Pancreas (tissue), 10 donors: ENCODE measurements around the gene LRP5. TPM values are rescaled to one million over a fixed set of nuclear protein-coding genes. Genes with fewer than 3 reads are reported as not detected.
A peak's percentile ranks its signal among the peaks of the same experiment; 100 is the strongest.
"Not testable (repeated sequence)": the region's sequence is repeated elsewhere in the genome, so short reads cannot be mapped to it uniquely, and the experiment has no call there.

Source experiments
- ATAC-seq, 4 donors: fragments of 200-7000 bp; cut with Tn5 transposase; one replicate each; pipeline versions ENCODE4 v1.8.0 to v1.9.1; 2020; ENCODE audit warnings: mild to moderate bottlenecking in 4 of 4, moderate library complexity in 4 of 4
- DNase-seq, 6 donors: peaks; one replicate each; pipeline ENCODE4 v3.0.0-alpha.2; 2020
- FAIRE-seq: peaks from 2 replicates; lab custom pipeline; 2012; peaks lifted over from hg19 to GRCh38; lab: Jason Lieb, UNC
- H3K27ac ChIP-seq, 4 donors: fragments of 200-600 bp; sonication (generic); 1 replicate in 3 of 4; 2 replicates in 1 of 4; pipeline versions ENCODE4 v1.5.0 to v1.8.0; 2020
- H3K27me3 ChIP-seq, 4 donors: fragments of 200-600 bp; one replicate each; pipeline ENCODE4 v1.8.0; 2021
- H3K36me3 ChIP-seq, 3 donors: fragments of 200-600 bp; sonication (generic) in 1 of 3; one replicate each; pipeline versions ENCODE4 v1.5.0 to v1.8.0; 2020 to 2021
- H3K4me1 ChIP-seq, 3 donors: fragments of 200-600 bp; one replicate each; pipeline ENCODE4 v1.8.0; 2021
- H3K4me3 ChIP-seq, 4 donors: fragments of 200-600 bp; sonication (generic) in 2 of 4; one replicate each; pipeline versions ENCODE4 v1.5.0 to v1.8.0; 2020 to 2021
- H3K9me3 ChIP-seq, 4 donors: fragments of 200-600 bp; one replicate each; pipeline ENCODE4 v1.8.0; 2021
- CTCF ChIP-seq, 4 donors: fragments of 200-600 bp; sonication (generic) in 3 of 4; IDR thresholded peaks; one replicate each; pipeline versions ENCODE4 v1.5.0 to v1.8.0; 2021; ENCODE audit warnings: antibody characterized with exemption in 4 of 4
- WGBS, 2 donors: extraction: QIAGEN DNeasy Blood & Tissue Kit; methylation state at CpG; one replicate each; pipeline ENCODE4 v1.1.7; 2013; 5-methylcytosine and 5-hydroxymethylcytosine counted together
- intact Hi-C, 3 donors: fragments of 100-400 bp; cut with DNase I; formaldehyde crosslinking; loops; one replicate each; pipeline versions ENCODE4 v1.11.1 to v1.14.2; 2022
- polyA plus RNA-seq, 2 donors: library from polyadenylated mRNA; stranded (reverse); fragments of 200-250 nt; gene quantifications; one replicate each; pipeline ENCODE4 v1.2.3, GENCODE V29; 2013
- total RNA-seq, 6 donors: library from RNA; stranded (reverse); fragmentation: NEBNext Ultra II Directional in 4 of 6; extraction: Animal tissue kit (Norgen Biotek cat#: 25700) in 4 of 6; gene quantifications; one replicate each; pipeline versions ENCODE4 v1.2.1 to v1.2.4, GENCODE V29; 2021 to 2023
- donor health status: healthy with polysubstance abuse.
- donor health status: DM: no; HTN: no; CAD: no; lungs with moderate emphysema.
- donor health status: DM: no; HTN: no; CAD: no.
- donor health status: control.
- donor health status: control.
- donor health status: Bipolar disorder and iron deficiency.
- donor health status: DM: yes; HTN: yes; CAD: no.
- donor health status: DM: no; HTN: no; CAD: no.
- donor health status: DM: no; HTN: no; CAD: no.
- donor health status: DM: yes; HTN: yes; CAD: no.

Gene LRP5
- total and polyA plus RNA-seq, 8 donors: 27.4 to 62.8 (median 32.5) TPM

- H3K4me3 ChIP-seq: no peak overlapping the region
- intact Hi-C loops: loop anchor here in 1 of 3 donors (10.0 kb wide), 1 partner anchor 166 kb away; no protein-coding TSS in a partner anchor
- ATAC-seq: no peak
- no peaks in the 10 kb centered on the region for H3K27me3 ChIP-seq
- no peak for FAIRE-seq
- H3K9me3 ChIP-seq: no peaks in the 10 kb centered on the region
- H3K36me3 ChIP-seq: peaks cover 0 to 55% (median 16%) of the 10 kb centered on the region in 3 donors
- no peak overlapping the region for H3K27ac ChIP-seq
- no peaks in the 10 kb centered on the region for H3K4me1 ChIP-seq
- TF ChIP-seq CTCF (IDR thresholded peaks at IDR 0.05): no peak
- WGBS, 2 donors: 97 to 99% methylated on average over 5 of the region's 5 CpGs
- DNase-seq: no peak
Measured at GRCh38 chr11:68430384-68430783, 118.0 kb downstream of the LRP5 start.

- ATAC-seq (peak in 2 of 4 donors; percentile 21 to 27), FAIRE-seq (no peak), DNase-seq (no peak)
- Histone ChIP-seq H3K27me3 (no peaks in the 10 kb centered on the region), H3K9me3 (no peaks in the 10 kb centered on the region), H3K36me3 (peaks cover 0 to 51% (median 15%) of the 10 kb centered on the region in 3 donors), H3K27ac (no peak overlapping the region), H3K4me1 (no peaks in the 10 kb centered on the region), H3K4me3 (no peak overlapping the region)
- 81 to 89% methylated on average over 3 of the region's 3 CpGs for WGBS, 2 donors
- intact Hi-C loops: loop anchor here in 1 of 3 donors (10.0 kb wide), 1 partner anchor 166 kb away; no protein-coding TSS in a partner anchor
- no peak for TF ChIP-seq CTCF (IDR thresholded peaks at IDR 0.05)
Measured at GRCh38 chr11:68430801-68431200, 118.4 kb downstream of the LRP5 start.

GRCh38 chr11:68431984-68432645 is 119.7 kb downstream of the LRP5 start:
- no peak overlapping the region for H3K27ac ChIP-seq
- no peaks in the 10 kb centered on the region for H3K4me1 ChIP-seq
- no peak for TF ChIP-seq CTCF (IDR thresholded peaks at IDR 0.05)
- no peak for ATAC-seq
- 90 to 92% methylated on average over 23 to 24 of the region's 24 CpGs for WGBS, 2 donors
- no peak for FAIRE-seq
- H3K36me3 ChIP-seq: peaks cover 0 to 45% (median 12%) of the 10 kb centered on the region in 3 donors
- no peak for DNase-seq
- H3K4me3 ChIP-seq: no peak overlapping the region
- no peaks in the 10 kb centered on the region for H3K27me3 ChIP-seq
- intact Hi-C loops: loop anchor here in 1 of 3 donors (10.0 kb wide), 1 partner anchor 167 kb away; no protein-coding TSS in a partner anchor
- H3K9me3 ChIP-seq: no peaks in the 10 kb centered on the region

- DNase-seq: no peak
- intact Hi-C loops: loop anchor here in 1 of 3 donors (10.0 kb wide), 1 partner anchor 168 kb away; no protein-coding TSS in a partner anchor
- Histone ChIP-seq H3K27me3 (no peaks in the 10 kb centered on the region), H3K9me3 (no peaks in the 10 kb centered on the region), H3K4me1 (no peaks in the 10 kb centered on the region), H3K27ac (no peak overlapping the region), H3K36me3 (peaks cover 0 to 52% (median 12%) of the 10 kb centered on the region in 3 donors), H3K4me3 (no peak overlapping the region)
- TF ChIP-seq CTCF (IDR thresholded peaks at IDR 0.05): no peak
- FAIRE-seq: no peak
- ATAC-seq: no peak
- 88 to 91% methylated on average over 17 of the region's 17 CpGs for WGBS, 2 donors
Measured at GRCh38 chr11:68432874-68433273, 120.5 kb downstream of the LRP5 start.

- Histone ChIP-seq H3K4me1 (no peaks in the 10 kb centered on the region), H3K27me3 (no peaks in the 10 kb centered on the region), H3K4me3 (no peak overlapping the region), H3K9me3 (no peaks in the 10 kb centered on the region), H3K36me3 (peaks cover 0 to 54% (median 12%) of the 10 kb centered on the region in 3 donors), H3K27ac (no peak overlapping the region)
- WGBS, 2 donors: 92 to 93% methylated on average over 29 to 31 of the region's 31 CpGs
- no peak for TF ChIP-seq CTCF (IDR thresholded peaks at IDR 0.05)
- no peak for FAIRE-seq
- DNase-seq: no peak
- no peak for ATAC-seq
- intact Hi-C loops: loop anchor here in 1 of 3 donors (10.0 kb wide), 1 partner anchor 169 kb away; no protein-coding TSS in a partner anchor
Measured at GRCh38 chr11:68433541-68433940, 121.2 kb downstream of the LRP5 start.

- FAIRE-seq, H3K27me3 ChIP-seq, DNase-seq, H3K4me1 ChIP-seq, ATAC-seq, H3K4me3 ChIP-seq, H3K9me3 ChIP-seq, H3K27ac ChIP-seq: not testable (repeated sequence)
- 88 to 94% methylated on average over 5 of the region's 5 CpGs for WGBS, 2 donors
- intact Hi-C loops: loop anchor here in 1 of 3 donors (10.0 kb wide), 1 partner anchor 169 kb away; no protein-coding TSS in a partner anchor
- peaks cover 0 to 56% (median 12%) of the 10 kb centered on the region in 3 donors for H3K36me3 ChIP-seq
Measured at GRCh38 chr11:68434159-68434558, 121.8 kb downstream of the LRP5 start.
